NCI-H2171 (cell line): ENCODE data around the gene DIAPH3.

Source experiments
- DNase-seq: peaks from one replicate; lab custom pipeline; 2025; lab: John Stamatoyannopoulos, UW

The DIAPH3 gene

DNA sequence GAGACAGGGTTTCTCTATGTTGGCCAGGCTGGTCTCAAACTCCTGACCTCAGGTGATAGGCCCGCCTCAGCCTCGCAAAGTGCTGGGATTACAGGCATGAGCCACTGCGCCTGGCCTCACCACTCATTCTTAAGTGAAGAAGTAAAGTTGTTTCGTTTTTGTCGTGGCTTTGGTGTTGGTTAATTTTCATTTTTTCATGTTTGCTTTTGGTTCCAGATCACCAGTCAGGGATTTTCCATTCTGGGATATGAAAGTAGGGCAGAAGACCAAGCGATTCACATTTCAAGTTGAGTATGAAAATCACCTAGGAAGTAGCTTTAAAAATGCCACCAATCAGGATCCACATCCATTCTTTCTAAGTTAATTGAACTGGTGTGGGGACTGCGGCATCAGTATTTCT, 289.9 kb downstream of the DIAPH3 start:
- DNase-seq, result no peak

DNA sequence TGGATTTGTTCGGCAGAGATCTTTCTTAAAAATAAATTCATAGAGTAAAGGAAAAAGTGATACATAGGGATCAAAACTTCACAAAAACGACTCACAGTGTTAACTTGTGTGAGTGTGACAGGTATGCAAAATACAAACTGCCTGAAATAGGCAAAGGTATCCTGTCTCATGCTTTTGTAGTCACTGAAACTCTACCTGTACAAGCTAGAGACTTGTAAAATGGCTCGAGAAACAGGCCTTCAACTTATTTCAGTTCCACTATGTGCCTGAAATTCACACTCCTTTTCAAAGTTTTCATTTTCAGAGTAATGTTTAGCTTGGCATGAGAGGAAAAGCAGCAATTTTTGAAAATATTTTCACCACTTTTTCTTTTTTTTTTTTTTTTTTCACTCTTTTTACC, 290.4 kb downstream of the DIAPH3 start:
- DNase-seq, result no peak

DNA sequence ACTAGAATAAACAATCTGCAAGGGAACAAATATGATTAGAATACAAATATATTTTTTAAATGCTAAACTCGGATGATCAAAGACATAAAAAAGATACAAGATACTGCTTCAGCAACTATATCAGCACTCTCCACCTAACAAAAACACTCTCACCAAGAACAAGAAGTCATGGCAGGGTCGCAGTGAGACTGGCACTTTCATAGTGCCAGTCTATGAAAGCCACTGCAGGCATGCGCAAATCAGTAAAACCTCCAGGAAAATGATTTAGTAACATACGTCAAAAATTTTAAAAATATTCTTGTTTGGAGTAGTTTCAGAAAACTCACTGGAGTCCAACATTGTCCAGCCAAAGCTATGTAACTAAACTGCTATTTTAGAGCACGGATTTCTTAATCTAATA, 295.9 kb downstream of the DIAPH3 start:
- no peak for DNase-seq

DNA sequence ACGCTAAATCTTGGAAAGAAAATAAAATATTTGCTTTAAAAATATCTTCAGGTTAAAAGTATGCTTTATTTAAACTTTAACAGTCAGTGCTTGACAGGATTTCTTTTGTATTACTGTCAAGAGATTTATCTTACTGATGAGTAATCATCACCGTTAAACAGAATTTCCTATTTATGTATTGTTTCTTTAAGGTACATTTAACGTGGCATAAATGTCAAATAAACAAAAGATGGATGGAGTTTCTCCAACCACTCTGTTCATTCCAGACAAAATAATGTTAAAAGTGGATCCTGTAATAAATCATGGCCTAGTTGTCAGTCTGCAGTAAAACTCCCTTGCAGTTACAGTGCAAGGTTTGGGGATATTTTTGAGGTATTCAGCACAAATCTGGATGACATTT, 298.3 kb downstream of the DIAPH3 start:
- DNase-seq, result no peak

DNA sequence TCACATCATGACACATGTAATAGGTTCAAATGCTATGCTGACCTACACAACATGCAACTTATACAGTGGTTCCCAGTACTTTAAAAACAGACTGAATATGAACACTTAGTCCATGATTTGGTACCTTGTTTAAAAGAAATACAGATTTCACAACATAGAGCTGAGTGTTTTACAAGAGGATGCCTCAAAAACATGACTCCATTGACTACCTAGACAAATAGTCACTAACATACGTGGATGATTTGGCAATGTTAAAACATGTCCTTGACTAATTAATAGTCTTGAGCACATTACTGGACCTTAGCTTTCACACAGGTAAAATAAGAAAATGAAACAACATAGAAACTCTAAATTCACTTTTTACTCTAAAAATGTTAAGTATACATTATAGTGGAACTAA, 300.1 kb downstream of the DIAPH3 start:
- DNase-seq, result no peak

DNA sequence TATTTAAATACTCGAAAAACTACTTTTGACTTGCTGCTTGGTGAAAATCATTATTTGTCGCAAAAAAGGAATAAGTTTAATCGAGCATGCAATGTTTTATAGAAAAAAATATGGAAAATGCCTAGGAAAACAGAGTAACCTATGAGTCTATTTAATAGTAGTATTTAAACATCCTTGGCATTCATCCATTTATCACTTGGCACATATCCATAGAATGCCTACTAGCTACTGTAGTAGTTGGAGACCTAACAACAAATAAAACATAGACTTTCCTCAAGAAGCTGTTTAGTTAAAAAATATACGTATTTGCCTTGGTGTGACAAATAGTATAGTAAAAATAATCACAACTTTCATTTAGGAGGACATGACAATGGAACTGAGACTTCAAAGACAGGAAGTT, 302.1 kb downstream of the DIAPH3 start:
- no peak for DNase-seq

DNA sequence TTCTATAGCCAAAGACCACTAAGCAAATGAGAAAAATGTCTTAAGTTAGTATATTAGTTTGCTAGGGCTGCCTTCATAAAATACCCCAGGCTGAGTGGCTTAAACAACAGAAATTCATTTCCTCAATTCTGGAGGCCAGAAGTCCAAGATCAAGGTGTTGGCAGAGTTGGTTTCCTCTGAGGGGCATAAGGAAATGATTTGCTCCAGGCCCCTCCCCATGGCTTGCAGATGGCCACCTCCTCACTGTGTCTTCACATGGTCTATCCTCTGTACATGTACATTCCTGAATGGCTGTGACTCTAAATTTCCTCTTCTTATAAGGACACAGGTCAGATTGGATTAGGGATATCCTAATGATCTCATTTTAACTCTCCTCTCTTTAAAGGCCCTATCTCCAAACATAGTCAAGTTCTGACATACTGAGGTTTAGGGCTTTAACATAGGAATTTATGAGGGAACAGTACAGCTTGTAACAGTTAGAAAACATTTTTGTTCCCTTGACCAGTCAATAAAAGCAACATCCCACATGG, 307.4 kb downstream of the DIAPH3 start:
- DNase-seq, result no peak

DNA sequence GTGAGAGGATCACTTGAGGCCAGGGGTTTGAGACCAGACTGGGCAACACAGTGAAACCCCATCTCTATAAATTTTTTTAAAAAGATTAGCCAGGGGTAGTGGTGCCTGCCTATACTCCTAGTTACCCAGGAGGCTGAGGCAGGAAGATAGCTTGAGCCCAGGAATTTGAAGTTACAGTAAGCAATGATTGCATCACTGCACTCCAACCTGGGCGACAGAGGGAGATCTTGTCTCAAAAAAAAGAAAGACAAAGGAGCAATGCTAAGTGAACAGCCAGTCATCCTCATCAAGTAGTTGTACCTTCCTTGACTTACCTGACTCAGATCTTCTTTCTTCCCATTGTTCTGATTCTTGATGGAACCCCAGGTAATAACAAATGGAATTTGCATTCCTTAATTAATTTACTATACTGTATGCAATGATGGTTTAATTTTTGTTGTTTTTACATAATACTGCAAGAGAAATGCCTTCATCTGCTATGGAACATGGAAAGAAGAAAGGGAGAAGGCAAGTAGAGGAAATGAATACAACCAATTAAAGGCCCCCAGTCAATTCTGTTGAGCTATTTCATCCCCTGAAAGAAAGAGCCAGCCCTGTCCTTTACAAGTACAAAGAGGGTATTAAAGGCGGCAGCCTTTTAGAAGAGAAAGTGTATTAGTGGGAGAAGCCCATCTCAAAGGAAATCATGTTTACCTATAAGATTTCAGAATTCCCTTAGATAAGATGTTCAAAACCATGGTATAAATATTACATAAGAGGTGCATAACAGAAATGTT, 316.7 kb downstream of the DIAPH3 start:
- no peak for DNase-seq

DNA sequence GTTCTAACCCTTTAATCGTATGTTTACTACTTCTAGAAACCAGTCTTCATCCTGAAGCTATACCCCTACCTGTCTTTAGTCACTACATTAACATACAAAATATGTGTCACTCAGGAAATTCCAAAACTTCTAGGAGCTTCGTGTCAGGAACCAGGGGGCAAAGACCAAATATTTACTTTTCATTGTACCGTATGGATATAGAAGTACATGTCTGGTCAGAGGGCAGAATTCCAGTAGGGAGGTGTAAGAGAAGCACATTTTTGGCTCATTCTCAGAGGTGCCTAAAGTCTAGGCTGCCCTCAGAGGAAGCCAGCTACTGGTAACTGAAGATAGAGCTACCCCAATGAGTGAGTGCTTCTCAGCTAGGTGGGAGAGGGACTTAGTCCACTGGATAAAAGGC, 320.7 kb downstream of the DIAPH3 start:
- DNase-seq, result no peak

DNA sequence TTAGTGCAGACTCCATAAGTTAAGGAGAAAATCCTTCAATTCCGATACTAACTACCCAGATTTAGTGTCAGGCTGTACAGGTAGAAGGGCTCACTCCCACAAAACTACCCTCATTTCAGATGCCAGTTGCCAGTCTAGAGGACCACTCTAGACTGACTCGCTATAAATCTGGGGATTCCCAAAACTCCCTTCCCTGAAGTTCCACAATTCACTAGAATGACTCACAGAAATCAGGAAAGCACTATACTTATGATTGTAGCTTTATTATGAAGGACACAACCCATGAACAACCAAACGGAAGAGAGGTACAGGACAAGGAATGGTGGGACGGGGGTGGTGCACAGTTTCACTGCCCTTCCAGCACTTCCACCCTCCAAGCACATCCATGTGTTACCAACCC, 321.2 kb downstream of the DIAPH3 start:
- no peak for DNase-seq

DNA sequence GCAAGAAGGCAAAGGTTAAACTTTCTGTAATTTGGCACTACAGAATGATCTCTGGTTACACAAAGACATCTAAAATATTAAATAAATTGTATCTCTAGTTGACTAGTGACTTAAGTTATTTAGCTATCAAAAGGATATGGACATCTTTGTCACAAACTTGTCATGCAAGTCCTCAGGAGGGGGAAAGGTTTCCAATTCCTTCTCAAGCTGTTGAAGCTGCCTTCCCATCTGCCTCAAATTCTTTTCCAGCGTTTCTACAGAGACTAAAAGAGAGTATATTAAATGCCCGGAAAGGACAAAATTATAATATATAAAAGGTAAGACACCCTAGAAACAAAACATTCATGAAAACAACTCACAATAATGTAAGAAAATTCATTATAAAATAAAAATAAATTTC, 324.5 kb downstream of the DIAPH3 start:
- peak; percentile 18 for DNase-seq

DNA sequence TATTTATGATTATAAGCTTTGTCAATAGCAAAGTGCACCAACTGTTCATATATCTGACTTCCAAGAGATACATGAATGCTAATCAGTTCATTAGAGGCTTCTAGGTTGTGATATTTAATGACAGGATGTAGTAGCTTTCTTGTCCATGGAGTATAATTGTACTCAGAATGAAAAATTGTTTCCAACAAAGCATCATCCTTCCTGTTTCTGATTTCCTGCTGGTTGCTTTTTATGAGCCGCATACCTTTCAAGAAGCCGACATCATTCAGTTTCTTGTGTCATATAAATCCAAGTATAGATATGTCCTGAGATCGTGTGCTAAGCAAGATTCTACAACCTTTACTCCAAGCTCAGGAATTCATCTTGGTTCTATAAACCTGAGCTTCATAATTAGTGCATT, 326.6 kb downstream of the DIAPH3 start:
- no peak for DNase-seq

DNA sequence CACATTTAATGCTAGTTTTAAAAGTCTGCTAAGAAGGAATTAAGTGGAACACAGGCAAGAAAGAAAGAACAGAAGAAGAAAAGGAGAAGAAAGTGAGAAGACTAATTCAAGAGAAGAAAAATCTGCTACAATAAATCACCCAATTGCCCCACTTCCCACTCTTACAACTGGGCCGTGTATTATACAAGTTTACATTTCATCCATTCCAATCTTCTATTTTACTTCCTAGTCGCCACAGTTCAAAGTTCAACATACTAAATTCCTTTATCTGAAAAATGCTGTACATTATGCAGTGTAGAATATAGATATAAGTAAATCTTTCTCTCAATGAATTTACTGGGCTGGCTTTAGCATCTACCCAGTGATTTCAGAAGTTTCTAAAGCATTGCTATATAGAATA, 328.2 kb downstream of the DIAPH3 start:
- no peak for DNase-seq

DNA sequence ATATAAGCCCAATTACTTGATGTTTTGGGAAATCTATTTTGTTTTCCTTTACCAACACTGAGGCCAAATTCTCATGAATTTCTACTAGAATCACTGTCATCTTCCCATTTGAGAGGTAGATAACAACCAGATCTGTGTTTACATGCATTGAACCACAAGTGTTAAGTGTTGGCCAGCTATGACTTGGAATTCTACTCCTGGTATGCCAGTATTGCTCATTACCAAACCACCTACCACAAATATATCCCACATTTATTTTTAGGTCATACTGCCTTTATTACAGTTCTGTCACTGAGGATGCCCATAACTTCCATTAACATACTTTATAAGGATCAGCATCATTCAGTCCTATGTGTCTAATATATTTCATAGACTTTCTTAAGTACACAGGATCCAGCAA, 328.9 kb downstream of the DIAPH3 start:
- DNase-seq, result no peak

DNA sequence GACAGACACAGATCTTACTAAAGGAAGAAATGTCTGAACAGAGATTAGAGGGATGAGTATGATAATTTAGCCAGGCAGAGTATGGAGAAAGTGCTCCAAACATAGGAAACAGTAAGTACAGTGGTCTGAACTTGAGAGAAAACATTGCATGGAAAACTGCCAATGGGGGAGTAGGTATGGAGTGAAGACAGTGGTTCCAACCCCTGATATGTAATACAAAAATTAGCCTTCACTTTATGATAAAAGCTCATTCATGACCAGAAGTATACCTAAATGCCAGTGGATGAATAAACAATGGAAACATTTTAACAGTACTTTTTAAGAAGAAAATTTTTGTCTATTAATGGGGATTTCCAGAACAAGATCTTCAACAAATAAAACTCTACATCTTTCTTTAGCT, 334.0 kb downstream of the DIAPH3 start:
- no peak for DNase-seq

DNA sequence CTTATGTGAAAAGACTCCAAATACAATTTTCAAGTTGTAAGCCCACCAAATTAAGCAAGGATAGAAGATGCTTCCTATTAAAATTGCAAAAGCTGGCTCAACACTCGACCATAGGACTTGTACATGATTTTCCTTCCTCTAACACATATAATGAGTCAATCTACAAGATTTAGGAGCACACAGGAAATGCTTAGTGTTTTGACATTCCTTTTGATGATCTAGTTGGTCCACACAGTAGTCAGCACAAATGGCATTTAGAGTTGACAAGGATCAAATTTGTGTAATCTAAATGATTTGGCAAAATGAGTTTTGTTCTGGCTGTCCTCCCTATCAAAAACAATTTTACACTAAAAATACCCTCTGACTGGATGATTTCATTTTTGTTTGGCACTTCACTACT, 340.2 kb downstream of the DIAPH3 start:
- no peak for DNase-seq

DNA sequence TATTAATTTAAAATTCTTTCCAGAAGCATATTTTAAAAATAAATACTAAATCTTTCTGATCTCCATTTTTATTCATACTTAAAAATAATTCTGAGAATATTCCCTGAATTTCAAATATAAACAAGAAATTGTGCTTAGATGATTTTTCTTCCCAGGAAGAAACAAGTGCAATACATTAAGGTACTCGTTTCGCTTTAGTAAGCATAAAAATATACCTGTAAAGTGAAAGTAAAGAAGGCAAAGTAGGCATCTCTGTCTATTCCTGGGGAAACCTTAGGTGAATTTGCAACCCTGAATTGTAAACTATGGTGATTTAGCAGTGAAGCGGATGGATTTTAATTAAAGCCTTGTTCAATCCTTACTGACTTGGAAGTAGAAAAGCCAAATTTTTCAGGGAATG, 354.2 kb downstream of the DIAPH3 start:
- no peak for DNase-seq

DNA sequence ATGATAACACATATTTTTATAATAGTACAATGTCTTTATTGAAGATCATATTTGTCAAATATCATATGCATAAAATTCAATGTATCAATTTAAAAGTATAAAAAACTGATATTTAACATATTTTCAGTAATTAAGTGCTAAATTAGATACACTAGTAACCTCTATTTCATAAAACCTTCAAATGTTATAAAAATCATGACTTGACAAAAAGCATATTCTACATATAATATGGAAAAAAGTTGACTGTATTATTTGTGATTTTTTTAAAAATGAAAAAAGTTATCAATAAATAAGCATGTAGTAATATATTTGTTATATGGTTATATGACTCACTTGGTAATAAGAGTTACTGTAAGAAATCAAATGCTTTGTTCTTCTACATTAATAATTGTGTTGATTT, 356.9 kb downstream of the DIAPH3 start:
- no peak for DNase-seq

DNA sequence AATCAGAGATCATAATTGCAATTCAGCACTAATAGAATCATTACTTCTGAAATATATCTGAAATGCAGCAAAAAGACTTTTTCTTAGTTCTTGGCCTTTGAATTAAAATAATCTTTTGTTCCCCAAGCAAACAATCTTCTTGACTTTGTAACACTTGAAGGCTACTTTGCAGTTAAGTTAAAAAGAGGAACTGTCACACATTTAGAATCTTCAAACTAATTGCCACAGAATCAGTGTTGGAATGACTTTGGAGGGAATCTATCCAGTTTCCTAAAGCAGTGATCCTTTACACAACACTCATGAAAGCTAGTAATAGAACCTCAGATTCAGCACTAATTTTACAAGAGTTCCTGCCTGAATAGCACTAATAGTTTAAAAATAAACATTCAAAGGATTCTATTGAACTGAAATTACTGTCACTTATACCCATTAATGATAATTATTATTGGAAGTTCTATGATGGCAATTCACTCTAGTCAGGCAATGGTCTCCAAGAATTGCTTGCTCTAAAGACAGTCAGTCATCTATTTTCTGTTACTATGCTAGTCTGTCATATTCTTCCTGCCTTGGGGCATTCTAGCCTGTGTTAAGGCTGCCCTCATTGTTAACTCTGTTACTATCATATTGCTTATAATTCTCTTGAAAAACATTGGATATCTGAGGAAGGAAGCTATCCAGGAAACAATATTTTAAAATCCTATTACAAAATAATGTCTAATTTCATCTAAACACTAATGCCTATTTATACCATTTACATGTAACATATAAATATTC, 362.4 kb downstream of the DIAPH3 start:
- DNase-seq, result no peak

DNA sequence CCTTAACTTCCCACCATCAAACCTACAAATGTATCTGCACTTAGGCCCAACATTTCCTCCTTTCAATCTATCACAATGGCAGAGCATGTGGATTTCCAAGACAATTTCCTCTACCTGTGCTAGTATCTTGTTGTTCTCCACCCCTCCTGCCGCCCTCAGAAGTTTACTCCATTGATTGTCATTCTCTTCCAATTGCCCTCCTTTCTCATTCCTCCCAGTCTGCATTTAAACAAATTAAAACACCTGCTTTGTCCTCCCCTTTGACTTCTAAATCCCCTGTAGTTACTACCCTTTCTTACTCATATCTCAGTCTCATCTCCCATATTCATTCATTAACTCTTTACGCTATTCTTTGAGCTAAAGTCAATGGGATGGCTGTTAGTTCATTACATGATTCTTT, 370.6 kb downstream of the DIAPH3 start:
- no peak for DNase-seq

DNA sequence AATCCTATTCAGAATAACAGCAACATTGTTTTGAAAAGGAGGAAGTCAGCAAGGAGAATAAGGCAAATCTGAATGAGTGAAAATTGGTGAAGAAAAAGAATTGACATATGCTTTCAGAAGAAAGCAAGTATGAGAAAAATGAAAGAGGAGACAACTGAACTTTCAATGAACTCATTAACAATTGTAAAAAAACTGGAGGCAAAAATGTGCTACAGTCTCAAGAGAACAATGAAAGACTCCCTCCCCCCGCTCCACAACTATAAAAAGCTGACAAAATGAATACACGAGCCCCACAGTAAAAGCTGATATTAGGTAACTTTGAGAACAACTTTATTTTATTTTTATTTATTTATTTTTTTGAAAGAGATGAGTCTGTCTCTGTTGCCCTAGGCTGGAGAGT, 373.1 kb downstream of the DIAPH3 start:
- DNase-seq, result peak; percentile 78

DNA sequence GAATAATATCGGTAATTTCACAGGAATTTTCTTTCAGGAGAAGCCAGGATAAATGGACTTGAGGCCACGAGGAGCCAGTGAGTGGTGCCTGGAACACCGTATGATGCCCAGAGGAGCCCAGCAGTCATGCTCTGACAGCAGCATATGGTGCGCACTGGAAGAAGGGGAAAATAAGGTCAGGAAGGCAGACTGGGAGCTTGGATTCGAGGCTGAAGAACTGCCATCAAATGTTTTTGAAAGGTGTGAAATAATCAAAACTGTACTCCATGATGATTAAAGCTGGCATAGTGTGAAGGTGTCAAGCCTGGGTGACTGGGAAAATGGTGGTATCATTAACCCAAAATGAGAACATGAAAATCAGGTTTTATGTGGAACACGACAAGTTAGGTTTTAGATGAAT, 374.2 kb downstream of the DIAPH3 start:
- DNase-seq, result no peak

DNA sequence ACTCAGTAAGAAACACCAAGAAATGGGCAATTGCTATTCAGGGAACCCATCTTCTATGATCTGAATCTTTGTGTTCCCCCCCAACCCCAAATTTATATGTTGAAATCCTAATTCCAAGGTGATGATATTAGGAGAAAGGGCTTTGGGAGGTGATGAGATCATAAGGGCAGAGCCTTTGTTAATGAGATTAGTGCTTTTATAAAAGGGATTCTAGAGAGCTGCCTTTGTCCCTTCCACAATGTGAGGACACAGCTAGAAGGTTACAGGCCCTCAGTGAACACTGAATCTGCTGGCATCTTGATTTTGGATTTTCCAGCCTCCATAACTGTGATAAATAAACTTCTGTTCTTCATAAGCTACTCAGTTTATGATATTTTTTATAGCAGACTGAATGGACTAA, 376.0 kb downstream of the DIAPH3 start:
- no peak for DNase-seq

DNA sequence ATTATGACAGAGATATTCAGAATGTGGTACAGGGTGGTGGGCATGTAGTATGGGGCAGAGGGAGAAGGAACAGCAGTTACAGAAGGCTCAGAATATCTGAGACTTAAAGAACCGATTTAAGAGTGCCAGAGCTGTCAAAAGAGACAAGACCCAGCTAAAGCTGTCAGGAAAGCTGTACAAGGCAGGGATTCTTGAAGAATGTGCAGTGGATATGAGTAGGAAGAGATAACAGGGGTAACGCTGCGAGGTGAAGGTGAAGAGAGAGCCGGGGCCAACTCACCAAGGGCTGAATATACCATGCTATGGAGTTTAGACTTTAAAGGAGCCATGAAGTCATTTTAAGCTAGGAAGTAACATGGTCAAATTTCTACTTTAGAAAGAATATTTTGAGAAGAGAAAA, 381.0 kb downstream of the DIAPH3 start:
- DNase-seq, result no peak
